HG03039 (cell line): ENCODE data around the gene FLRT1.

Experiments
- ATAC-seq: cut with Tn5 transposase; IDR thresholded peaks from one replicate; pipeline ENCODE4 v1.9.1; 2021; ENCODE audit warnings: mild to moderate bottlenecking, moderate library complexity; ENCODE audit not compliant: unreplicated experiment

FLRT1 gene

GRCh38 chr11:64063777-64064176, 28.0 kb downstream of the FLRT1 start:
- no peak for ATAC-seq

DNA sequence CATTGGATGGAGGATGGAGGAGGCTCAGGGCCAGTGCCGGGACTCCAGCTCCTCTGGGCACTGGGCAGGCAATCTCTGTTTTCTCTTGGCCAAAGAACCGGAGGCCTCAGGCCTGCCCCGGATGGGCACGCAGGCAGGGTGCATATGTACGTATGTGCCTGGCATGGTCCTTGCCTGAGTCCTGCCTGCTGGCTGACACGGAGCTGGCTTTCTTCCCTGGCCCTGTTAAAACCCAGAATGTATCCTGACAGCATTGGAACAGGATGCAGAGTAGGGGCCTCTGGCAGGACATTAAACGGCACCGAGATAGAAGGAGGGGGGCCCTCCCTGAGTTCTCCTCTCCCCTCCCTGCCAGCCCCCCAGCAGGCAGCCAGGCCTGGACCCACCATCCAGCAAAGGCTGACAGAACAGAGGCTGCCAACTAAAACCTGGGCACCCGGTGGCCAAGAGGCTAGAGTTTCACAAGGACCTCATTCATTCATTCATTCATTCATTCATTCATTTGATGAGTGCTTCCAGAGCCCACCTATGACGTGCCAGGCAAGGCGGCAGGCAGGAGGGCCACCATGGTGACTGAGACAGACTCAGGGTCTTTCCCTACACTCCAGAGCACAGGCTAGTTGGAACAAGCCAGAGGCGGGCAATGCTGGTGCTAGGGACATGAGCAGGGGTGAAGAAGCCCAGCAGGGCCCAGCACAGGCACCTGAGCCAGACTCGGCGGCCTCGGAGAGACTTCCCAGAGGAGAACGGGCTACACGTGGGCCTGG, 28.8 kb downstream of the FLRT1 start:
- no peak for ATAC-seq

- no peak for ATAC-seq
These were observed 29.4 kb downstream of the FLRT1 start for GRCh38 chr11:64065141-64065465.

GRCh38 chr11:64065712-64066111, 30.0 kb downstream of the FLRT1 start:
- ATAC-seq, result no peak

DNA sequence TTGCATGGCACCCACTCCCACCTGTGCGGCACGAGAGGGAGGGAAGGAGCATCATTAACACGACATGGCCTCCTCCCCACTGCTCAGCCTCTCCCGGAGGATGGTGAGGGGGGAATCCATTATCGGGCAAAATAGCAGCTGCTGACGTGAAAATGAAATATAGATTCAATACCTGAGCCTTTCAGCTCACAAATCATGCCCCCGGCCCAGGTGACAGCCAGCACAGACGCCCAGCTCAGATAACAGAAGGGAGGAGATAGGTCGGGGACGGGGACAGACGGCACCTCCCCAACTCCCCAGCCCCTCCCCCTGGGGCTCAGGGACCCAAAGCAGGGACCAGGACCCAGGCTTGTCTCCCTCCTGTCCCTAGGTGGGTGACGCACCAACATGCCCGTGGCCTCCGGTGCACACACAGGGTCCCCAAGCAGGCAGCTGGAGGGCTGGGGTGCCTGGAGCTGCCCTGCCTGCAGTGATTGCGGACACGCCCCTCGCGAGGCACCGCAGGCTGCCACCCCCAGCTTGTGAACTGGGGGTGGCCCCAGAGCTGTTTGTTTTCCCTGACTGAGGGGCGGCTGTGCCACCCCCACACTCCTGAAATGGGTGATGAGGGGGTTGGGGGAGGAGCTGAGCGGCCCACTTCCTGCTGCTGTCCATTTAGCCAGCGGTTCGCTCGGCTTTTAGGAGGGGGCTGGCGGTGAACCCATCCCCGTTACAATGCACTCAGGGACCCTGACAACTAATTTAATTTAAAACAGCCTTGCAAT, 31.7 kb downstream of the FLRT1 start:
- no peak for ATAC-seq

DNA sequence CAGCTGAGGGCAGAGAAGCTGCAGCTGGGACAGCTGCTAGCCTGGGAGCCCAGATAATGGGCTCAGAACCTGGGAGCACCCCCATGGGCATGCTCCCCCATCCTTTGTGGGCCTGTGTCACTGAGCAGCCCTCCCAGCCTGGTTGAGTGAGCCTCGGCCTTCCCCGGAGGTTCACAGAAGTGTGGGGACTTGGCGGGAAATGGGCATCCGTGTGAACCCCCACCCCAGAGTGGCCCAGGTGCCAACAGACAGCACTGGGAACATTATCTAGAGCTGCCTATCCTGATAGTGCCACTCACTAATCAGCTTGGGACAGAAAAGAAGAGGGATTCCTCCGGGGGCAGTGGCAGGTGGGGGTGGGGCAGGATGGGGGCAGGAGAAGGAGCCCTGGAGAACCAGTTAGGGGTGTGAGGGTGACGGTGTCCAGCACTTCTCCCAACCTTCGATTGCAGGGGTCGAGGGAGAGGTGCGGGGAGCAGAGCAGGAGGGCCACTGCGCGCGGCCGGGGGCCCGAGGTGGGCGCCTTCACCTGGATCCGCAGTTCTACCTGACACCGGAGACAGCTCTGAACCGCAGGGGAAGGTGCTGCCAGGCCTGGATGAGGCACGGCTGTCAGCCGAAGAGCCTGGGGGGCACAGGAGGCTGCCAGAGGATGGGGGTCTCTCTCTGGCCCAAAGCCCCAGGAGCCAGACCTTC, 33.1 kb downstream of the FLRT1 start:
- ATAC-seq, result no peak

DNA sequence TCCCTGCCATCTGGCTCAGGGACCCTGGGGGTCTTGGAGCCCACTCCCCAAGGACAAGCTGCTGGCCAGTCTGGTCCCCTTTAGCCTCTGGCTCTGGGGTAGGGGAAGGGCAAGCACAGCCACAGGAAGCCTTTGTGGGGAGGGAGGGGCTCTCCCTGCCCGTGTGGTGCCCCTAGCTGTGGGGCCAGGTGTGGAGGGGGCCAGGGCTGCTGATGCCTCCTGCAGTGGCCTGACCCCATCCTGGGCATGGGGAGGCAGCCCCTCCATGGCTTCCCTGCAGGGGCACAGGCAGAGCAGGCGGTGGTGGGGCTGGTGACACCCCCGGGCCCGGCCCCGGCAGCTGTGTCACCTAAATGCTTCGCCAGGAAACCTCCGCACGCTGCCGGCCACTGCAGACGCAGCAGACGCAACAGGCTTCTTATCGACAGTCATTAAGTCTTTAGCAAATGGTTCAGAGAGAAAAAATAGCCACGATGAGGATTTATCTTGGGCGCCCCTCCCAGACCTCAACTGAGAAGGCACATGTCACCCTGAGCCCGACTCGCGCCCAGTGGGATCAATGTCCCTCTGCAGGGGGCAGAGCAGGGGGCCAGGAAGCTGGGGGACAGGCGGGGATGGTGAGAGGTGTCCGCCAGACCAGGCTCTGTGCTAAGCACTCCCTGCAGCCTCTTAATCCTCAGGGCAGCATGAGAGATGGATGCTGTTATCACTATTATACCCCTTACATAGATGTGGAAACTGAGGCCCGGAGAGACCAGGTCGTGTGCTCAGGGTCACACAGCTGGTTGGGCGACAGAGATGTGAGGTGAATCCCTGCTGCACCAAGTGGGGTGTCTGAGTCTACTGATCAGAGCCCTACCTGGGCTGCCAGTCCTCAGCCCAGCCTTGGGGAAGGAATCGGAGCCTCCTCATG, 33.9 kb downstream of the FLRT1 start:
- no peak for ATAC-seq

DNA sequence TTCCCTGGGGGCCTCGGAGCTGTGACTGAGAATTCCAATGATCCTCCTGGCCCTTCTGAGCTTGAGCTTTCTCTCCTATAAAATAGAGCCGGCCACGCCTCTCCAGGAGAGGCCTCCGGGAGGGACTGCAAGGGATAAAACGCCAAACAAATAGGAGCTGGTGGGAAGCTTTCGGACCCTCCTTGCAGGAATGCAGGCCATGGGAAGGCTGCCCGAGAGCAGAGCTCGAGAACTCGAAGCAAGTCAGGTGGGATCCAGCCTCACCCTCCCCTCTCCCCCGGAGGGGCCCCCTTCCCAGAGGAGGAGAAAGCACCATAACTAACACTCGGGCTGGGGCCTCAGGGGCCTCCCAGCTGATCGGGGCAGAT, 34.6 kb downstream of the FLRT1 start:
- ATAC-seq, result no peak

DNA sequence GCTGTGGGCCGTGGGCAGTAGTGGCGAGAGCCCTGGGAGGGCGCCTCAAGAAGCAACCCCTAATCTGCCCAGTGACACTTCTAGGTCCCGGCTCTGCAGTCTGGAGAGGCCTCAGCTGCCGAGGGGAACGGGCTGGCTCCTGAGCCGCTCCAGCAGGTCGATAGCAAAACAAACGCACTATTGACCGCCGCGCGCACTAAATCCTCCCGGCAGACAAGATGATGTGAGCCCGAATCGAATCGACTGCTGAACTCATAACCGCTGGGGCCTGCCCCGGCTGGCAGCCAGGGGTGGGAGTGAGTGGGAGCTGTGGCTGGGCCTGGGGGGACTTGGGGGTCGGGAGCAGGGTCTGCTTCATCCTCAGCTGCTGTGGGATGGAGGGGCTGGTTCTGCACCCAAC, 36.1 kb downstream of the FLRT1 start:
- ATAC-seq, result no peak

DNA sequence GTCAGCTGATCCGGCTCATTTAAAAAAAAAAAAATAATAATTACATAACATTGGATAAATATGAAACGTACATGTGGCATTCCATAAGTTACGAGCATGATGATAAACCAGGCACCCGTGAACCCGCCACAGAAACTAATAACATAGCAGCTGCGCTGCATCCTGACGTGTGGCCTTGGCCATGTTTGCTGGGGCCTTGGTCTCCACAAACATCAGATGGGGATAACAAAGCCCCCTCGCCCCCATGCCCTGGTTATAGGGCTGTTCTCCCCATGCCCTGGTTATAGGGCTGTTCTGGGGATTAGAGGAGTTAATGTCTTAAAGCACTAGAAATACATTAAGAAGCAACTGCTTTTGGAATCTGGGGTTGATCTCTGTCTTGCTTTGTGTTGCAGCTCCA, 36.7 kb downstream of the FLRT1 start:
- ATAC-seq, result no peak

DNA sequence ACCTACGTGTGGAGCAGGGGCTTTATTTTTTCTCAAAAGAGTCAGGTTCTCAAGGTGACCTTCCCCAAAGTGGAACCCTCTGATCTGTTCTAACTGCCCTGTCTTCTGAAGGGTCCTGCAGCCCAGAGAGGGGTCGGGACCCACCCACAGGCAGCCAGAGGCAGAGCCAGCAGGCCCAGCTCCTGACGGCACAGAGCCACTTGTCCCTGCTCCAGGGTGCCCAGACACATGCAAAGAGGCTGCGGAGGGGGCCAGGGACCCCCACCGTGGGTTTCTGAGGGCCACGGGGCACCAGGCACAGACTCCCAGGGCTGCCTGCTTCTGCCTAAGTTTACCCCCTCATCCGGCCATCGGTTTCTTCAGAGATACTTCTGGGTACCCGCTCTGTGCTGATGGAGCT, 37.1 kb downstream of the FLRT1 start:
- ATAC-seq, result no peak

- ATAC-seq, result no peak
These were observed 37.8 kb downstream of the FLRT1 start for GRCh38 chr11:64073542-64073941.

DNA sequence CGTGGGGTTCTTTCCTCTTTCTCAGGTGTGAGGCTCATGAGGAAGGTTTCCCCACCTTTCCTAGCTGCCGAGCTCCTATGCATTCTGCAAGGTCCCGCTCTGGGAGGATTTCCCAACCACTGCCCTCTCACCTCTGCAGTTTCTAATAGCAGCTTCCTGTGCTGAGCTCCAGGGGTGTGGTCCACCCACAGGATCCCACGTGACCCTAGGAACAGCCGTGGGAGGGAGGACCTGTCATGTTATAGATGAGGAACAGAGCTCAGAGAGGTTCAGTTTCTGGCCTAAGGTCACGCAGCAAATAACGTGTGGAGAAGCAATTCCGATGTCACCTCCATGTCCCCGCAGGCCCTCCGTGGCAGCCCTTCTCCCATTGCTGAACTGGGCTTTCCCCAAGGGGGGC, 38.5 kb downstream of the FLRT1 start:
- ATAC-seq, result no peak

DNA sequence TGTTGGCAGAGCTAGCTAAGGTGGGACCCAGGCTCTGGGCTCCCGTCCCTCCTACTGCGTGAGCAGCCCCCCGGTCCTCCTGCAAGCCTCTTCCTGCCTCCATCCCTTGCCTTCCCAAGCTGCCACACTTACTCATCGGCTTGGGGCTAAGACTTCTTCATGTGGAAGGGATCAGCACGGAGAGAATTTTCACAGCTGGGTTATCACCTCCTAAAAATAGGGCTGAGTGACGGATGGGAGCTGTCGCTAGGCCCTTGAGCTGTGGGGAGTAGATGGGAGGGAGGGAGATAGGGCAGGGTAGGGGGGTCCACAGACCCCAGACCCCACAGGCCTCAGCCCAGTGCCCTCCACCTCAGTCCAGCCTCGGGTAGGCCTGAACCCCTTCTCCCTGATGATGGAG, 41.0 kb downstream of the FLRT1 start:
- ATAC-seq, result no peak

DNA sequence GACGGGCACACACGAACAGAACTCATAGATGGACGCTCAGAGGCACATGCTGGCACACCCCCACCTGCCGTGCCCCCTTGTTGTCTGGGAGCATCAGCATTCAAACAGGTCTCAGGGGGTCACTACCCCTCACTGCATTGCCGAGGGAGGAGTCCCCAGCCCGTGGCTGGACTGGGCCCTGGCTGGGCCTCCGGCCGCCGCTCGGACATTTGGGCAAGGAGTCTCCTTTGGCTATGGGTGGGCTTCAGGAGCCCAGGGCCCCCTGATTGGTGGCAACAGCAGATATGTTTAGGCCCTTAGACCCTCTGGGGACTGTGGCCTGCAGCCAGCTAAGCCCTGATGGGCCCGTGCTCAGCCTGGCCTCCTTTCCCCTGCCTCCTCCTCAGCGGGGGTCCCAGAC, 41.9 kb downstream of the FLRT1 start:
- ATAC-seq, result no peak

DNA sequence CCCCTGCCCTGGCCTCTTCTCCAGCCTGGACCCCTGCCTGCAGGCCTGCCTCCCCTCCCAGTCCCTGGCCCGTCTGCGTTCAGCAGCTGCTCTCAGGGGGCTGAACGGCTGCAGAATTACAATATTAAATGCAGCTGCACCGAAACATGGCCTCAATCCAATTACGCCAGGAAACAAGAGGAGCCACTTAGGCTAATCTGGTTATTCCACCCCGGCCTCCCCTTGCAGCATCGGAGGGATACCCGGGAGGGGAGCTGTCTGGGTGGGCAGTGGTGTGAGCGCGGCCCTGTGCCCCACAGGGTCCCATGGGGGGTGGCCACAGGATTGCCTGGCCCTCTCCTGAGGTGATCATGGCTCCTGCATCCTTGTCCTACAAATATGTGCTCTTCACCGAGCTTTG, 42.6 kb downstream of the FLRT1 start:
- no peak for ATAC-seq

DNA sequence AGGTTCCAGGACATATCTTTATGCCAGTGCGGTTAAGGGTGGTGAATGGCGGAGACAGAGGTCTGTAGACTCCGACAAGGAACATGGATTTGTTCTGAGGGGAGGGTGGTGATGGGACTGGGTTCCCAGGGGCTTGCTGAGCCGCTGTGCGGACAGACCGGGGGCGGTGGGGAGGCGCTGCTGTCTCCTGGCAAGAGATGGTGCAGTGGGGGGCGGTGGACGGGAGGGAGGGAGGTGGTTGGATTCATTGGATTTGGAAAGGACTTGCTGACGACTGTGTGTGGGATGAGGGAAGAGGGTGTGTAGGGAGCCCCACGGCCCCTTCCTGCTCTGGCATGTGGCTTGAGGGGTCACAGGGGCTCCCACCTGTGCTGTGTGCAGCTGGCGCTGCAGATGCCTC, 43.2 kb downstream of the FLRT1 start:
- ATAC-seq, result no peak

DNA sequence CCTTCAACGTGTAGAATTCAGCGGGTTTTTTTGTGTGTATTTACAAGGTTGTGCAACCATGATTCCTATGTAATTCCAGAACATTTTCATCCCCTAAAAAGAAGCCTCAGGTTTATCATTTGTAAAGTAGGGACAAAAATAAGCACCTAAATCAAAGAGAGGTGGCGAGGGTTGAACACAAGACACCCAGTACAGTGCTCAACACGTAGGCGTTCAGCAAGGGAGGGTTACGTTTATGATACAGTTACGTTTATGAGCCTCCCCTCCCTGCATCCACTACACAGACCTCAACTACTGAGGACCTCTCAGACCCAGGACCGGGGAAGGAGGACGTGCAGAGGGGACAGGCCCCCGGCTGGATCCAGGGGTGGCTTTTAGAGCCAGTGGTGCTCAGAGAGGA, 44.7 kb downstream of the FLRT1 start:
- no peak for ATAC-seq

DNA sequence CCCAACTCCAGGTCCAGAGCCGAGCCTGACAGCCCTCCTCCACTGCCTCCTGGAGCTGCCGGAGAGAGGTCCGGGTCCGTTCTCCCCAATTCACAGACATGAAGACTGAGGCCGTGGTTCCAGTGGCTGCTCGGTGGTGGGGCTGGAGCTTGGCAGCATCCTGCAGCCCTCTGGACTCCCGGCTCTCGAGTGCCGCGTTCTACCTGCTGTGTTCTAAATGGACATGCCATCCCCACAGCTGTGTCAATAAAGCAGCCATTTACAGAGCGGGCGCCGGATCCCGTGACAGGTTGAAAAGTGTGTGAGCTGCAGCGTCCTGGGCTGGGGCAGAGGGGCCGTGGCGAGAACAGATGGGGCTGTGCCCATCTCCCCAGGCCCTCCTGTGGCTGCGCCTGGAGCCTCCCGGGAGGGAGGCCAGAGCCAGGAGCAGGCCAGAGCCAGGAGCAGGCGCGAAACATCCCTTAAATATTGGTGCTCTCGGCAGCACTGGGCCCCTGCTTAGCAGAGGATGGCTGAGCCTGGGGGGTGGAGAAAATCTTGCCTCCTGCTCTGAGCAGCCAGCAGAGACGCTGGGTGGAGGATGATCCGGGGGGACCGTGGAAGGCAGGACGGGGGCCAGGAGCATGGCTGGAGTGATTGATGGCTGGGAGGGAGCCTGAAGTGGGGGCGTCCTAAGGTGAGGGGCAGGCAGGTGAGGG, 46.2 kb downstream of the FLRT1 start:
- no peak for ATAC-seq

- ATAC-seq, result no peak
These were observed 47.8 kb downstream of the FLRT1 start for GRCh38 chr11:64083398-64084080.
